ENCODE measurements around the gene ARHGAP8.
"Not testable (repeated sequence)": the region's sequence is repeated elsewhere in the genome, so short reads cannot be mapped to it uniquely, and the experiment has no call there.

The ARHGAP8 gene

GRCh38 chr22:44733426-44734106 lies 18.8 kb upstream of the ARHGAP8 start:
- H3K4me1 ChIP-seq (ENCODE audit: control insufficient read depth, insufficient read depth, low read length, unreplicated experiment) = no peaks in the 10 kb centered on the region
- H3K4me3 ChIP-seq (ENCODE audit: low read depth, low read length) = no peak overlapping the region
- H2AFZ ChIP-seq (ENCODE audit: low read length, unreplicated experiment) = no peak overlapping the region
- H3K79me2 ChIP-seq (ENCODE audit: control insufficient read depth, insufficient read depth, low read length, unreplicated experiment) = no peaks in the 10 kb centered on the region
- H3K36me3 ChIP-seq (ENCODE audit: insufficient read depth, low read length) = no peaks in the 10 kb centered on the region
- H3K27me3 ChIP-seq (ENCODE audit: insufficient read depth, low read length) = no peaks in the 10 kb centered on the region
- no peak overlapping the region for H3K27ac ChIP-seq (ENCODE audit: low read depth, low read length)

DNA sequence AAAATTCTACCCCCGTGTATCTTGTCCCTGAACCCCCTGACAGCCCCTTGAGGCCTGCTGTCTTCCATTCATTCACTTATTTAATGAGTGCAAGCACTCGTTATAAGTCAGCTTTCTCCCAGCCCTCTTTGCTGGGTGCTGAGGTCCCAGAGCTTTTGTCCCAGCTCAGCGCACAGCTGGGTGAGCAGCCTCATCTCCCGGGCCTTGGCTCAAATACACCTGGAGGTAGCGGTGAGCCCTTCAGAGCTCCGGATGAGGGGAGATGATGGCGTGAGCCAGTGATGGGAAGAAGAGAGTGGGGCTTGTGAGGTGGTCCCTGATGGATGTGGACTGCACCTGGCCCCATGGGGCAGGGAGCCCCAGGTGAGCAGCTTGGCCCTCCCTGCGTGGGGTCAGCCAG lies 18.1 kb upstream of the ARHGAP8 start:
- Histone ChIP-seq H2AFZ (ENCODE audit: low read length, unreplicated experiment) (no peak overlapping the region), H3K4me1 (ENCODE audit: control insufficient read depth, insufficient read depth, low read length, unreplicated experiment) (no peaks in the 10 kb centered on the region), H3K4me3 (ENCODE audit: low read depth, low read length) (no peak overlapping the region), H3K36me3 (ENCODE audit: insufficient read depth, low read length) (no peaks in the 10 kb centered on the region), H3K79me2 (ENCODE audit: control insufficient read depth, insufficient read depth, low read length, unreplicated experiment) (no peaks in the 10 kb centered on the region), H3K27ac (ENCODE audit: low read depth, low read length) (no peak overlapping the region), H3K27me3 (ENCODE audit: insufficient read depth, low read length) (no peaks in the 10 kb centered on the region)

GRCh38 chr22:44734801-44735517 lies 17.4 kb upstream of the ARHGAP8 start:
- Histone ChIP-seq H2AFZ (ENCODE audit: low read length, unreplicated experiment) (no peak overlapping the region), H3K27ac (ENCODE audit: low read depth, low read length) (no peak overlapping the region), H3K4me1 (ENCODE audit: control insufficient read depth, insufficient read depth, low read length, unreplicated experiment) (no peaks in the 10 kb centered on the region), H3K27me3 (ENCODE audit: insufficient read depth, low read length) (no peaks in the 10 kb centered on the region), H3K4me3 (ENCODE audit: low read depth, low read length) (no peak overlapping the region), H3K79me2 (ENCODE audit: control insufficient read depth, insufficient read depth, low read length, unreplicated experiment) (no peaks in the 10 kb centered on the region), H3K36me3 (ENCODE audit: insufficient read depth, low read length) (no peaks in the 10 kb centered on the region)

DNA sequence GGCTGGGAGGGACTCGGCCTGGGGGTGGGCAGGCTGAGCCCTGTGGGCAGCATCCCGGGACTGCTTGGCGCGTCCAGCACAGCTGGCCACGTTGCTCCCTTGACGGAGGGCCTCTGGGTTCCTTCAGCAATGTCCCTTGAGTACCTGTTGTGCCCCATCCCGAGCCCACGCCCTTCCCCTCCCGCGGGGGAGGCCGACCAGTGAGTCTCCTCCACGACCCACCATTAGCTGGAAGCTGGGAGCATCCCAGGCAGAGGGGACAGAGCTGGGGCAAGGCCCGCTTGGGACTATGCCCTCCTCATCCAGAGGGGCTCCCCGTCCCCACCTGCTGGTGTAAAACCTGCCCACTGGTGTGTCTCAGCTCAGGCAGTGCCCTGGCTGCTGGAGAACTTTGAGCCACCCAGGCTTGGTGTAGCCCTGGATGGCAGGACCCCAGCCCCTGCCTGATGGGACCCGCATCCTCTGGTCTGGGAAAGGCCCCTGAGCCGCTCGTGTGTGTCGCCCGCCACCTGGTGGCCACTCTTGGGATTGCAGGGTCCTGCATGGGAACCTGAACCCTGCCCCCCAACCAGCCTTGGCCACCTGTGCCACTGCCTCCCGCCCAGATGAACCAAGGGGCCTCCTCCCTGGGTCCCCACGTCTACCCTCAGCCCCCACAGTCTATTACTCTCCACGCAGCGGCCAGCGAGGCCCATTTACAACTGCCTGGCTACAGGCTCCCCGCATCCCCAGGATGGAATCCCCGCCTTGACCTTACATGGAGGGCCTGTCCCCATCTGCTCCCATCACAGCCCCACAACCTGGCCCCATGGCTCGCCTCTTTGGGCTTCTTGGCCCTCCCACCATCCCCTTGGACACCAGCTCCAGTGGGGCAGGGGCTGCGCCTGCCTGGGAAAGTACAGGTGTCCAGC lies 16.6 kb upstream of the ARHGAP8 start:
- H3K27ac ChIP-seq (ENCODE audit: low read depth, low read length) = no peak overlapping the region

GRCh38 chr22:44736581-44737405 lies 15.6 kb upstream of the ARHGAP8 start:
- no peaks in the 10 kb centered on the region for H3K36me3 ChIP-seq (ENCODE audit: insufficient read depth, low read length)
- H3K4me1 ChIP-seq (ENCODE audit: control insufficient read depth, insufficient read depth, low read length, unreplicated experiment) = no peaks in the 10 kb centered on the region
- H3K27me3 ChIP-seq (ENCODE audit: insufficient read depth, low read length) = no peaks in the 10 kb centered on the region
- no peak overlapping the region for H3K4me3 ChIP-seq (ENCODE audit: low read depth, low read length)
- H3K27ac ChIP-seq (ENCODE audit: low read depth, low read length) = no peak overlapping the region
- no peaks in the 10 kb centered on the region for H3K79me2 ChIP-seq (ENCODE audit: control insufficient read depth, insufficient read depth, low read length, unreplicated experiment)
- no peak overlapping the region for H2AFZ ChIP-seq (ENCODE audit: low read length, unreplicated experiment)

More for the DNA sequence above, 16.6 kb upstream of the ARHGAP8 start:
- Histone ChIP-seq H3K36me3 (ENCODE audit: insufficient read depth, low read length) (no peaks in the 10 kb centered on the region), H3K27me3 (ENCODE audit: insufficient read depth, low read length) (no peaks in the 10 kb centered on the region), H3K4me1 (ENCODE audit: control insufficient read depth, insufficient read depth, low read length, unreplicated experiment) (no peaks in the 10 kb centered on the region), H3K4me3 (ENCODE audit: low read depth, low read length) (no peak overlapping the region), H3K79me2 (ENCODE audit: control insufficient read depth, insufficient read depth, low read length, unreplicated experiment) (no peaks in the 10 kb centered on the region), H2AFZ (ENCODE audit: low read length, unreplicated experiment) (no peak overlapping the region)

GRCh38 chr22:44737406-44738346 lies 14.7 kb upstream of the ARHGAP8 start:
- no peaks in the 10 kb centered on the region for H3K36me3 ChIP-seq (ENCODE audit: insufficient read depth, low read length)
- no peaks in the 10 kb centered on the region for H3K27me3 ChIP-seq (ENCODE audit: insufficient read depth, low read length)
- H3K79me2 ChIP-seq (ENCODE audit: control insufficient read depth, insufficient read depth, low read length, unreplicated experiment) = no peaks in the 10 kb centered on the region
- H3K4me1 ChIP-seq (ENCODE audit: control insufficient read depth, insufficient read depth, low read length, unreplicated experiment) = no peaks in the 10 kb centered on the region
- no peak overlapping the region for H3K27ac ChIP-seq (ENCODE audit: low read depth, low read length)
- H2AFZ ChIP-seq (ENCODE audit: low read length, unreplicated experiment) = no peak overlapping the region
- H3K4me3 ChIP-seq (ENCODE audit: low read depth, low read length) = no peak overlapping the region

DNA sequence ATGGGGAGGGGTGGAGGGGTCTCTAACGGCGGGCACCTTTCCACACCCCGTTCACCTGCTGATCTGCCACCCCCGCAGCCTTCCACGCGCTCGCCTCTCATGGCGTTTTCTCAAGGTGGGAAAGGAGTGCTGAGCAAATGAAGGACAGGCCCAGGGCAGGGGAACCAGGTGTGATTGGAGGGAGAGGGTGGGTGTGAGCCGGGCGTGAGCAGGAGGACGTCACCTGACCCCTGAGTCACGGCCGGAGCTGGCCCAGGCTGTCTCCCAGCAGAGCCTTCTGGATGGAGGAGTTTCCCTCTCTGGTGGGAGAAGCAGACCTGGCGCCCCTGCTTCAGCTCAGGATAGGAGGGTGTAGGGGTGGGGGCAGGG lies 14.0 kb upstream of the ARHGAP8 start:
- H3K36me3 ChIP-seq (ENCODE audit: insufficient read depth, low read length) = no peaks in the 10 kb centered on the region
- H3K79me2 ChIP-seq (ENCODE audit: control insufficient read depth, insufficient read depth, low read length, unreplicated experiment) = no peaks in the 10 kb centered on the region
- no peak overlapping the region for H2AFZ ChIP-seq (ENCODE audit: low read length, unreplicated experiment)
- H3K27ac ChIP-seq (ENCODE audit: low read depth, low read length) = no peak overlapping the region
- no peaks in the 10 kb centered on the region for H3K27me3 ChIP-seq (ENCODE audit: insufficient read depth, low read length)
- H3K4me1 ChIP-seq (ENCODE audit: control insufficient read depth, insufficient read depth, low read length, unreplicated experiment) = no peaks in the 10 kb centered on the region
- no peak overlapping the region for H3K4me3 ChIP-seq (ENCODE audit: low read depth, low read length)

DNA sequence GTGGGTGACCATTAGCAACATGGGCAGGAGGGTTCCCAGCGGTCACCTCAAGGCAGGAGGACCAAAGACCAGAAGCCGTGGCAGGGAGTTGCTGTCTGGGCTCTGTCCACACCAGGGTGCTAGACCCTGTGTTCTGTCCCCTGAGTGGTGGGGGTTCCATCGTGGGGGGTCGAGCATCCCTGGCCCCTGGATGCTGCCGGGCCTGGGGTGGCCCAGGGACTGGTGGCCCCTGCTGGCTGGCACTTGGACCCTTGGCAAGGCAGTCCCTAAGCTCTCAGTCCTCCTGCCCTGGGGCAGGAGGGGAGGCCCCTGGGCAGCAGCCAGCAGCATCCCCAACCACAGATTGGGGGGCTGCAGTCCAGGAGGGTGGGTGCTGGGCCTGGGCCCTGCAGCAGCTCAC lies 13.4 kb upstream of the ARHGAP8 start:
- Histone ChIP-seq H2AFZ (ENCODE audit: low read length, unreplicated experiment) (no peak overlapping the region), H3K36me3 (ENCODE audit: insufficient read depth, low read length) (no peaks in the 10 kb centered on the region)

GRCh38 chr22:44739666-44740065 lies 12.7 kb upstream of the ARHGAP8 start:
- H3K27me3 ChIP-seq (ENCODE audit: insufficient read depth, low read length); H3K4me1 ChIP-seq (ENCODE audit: control insufficient read depth, insufficient read depth, low read length, unreplicated experiment); H3K36me3 ChIP-seq (ENCODE audit: insufficient read depth, low read length); H3K27ac ChIP-seq (ENCODE audit: low read depth, low read length); H3K4me3 ChIP-seq (ENCODE audit: low read depth, low read length); H2AFZ ChIP-seq (ENCODE audit: low read length, unreplicated experiment); H3K79me2 ChIP-seq (ENCODE audit: control insufficient read depth, insufficient read depth, low read length, unreplicated experiment): not testable (repeated sequence)

More for the DNA sequence above, 13.4 kb upstream of the ARHGAP8 start:
- no peak overlapping the region for H3K4me3 ChIP-seq (ENCODE audit: low read depth, low read length)
- no peak overlapping the region for H3K27ac ChIP-seq (ENCODE audit: low read depth, low read length)
- H3K27me3 ChIP-seq (ENCODE audit: insufficient read depth, low read length) = no peaks in the 10 kb centered on the region
- no peaks in the 10 kb centered on the region for H3K79me2 ChIP-seq (ENCODE audit: control insufficient read depth, insufficient read depth, low read length, unreplicated experiment)
- H3K4me1 ChIP-seq (ENCODE audit: control insufficient read depth, insufficient read depth, low read length, unreplicated experiment) = no peaks in the 10 kb centered on the region

Measured in ACC112 (cell line).